Measurements from ENCODE around the gene KDSR.
A peak's percentile ranks its signal among the peaks of the same experiment; 100 is the strongest.

Gene KDSR

DNA sequence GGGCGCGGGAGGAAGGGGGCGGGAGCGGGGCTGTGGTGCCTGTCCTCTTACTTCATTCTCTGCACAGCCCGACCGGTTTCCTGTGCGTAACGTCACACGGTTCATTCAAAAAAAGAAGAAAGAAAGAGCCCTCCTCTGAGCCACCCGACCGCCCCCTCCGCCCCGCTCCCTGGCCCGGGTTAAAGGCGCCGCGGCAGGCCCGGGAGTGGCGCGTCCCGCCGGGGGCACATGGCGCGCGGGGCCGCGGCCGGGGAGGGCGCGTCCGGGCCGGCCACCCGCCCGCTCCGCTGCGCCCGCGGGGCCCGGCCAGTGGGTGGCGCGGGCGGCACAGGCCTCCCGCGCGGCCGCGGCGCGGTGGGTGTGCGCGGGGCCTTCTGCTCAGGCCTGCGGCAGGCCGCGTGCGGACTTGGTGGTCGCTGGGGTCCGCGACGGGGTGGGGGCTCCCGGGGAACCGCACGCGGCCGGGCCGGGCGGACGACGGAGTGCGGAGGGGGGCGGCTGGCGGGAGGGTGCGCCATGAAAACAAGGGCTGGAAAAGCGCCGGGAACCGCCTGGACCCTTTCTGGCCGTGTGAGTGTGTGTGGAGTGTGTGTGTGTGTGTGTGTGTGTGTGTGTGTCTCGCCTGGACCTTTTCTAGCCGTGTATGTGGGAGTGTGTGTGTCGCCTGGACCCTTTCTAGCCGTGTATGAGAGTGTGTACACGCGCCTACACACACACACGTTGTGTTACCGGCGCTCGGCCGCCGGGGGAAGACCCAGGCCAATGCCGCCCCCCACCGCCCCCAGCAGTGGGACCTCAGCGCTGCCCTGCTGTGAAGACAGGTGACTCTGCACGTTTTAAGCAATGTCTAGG lies 46.7 kb downstream of the KDSR start:
- peak; percentile 57 to 98 (median 95) for DNase-seq

DNA sequence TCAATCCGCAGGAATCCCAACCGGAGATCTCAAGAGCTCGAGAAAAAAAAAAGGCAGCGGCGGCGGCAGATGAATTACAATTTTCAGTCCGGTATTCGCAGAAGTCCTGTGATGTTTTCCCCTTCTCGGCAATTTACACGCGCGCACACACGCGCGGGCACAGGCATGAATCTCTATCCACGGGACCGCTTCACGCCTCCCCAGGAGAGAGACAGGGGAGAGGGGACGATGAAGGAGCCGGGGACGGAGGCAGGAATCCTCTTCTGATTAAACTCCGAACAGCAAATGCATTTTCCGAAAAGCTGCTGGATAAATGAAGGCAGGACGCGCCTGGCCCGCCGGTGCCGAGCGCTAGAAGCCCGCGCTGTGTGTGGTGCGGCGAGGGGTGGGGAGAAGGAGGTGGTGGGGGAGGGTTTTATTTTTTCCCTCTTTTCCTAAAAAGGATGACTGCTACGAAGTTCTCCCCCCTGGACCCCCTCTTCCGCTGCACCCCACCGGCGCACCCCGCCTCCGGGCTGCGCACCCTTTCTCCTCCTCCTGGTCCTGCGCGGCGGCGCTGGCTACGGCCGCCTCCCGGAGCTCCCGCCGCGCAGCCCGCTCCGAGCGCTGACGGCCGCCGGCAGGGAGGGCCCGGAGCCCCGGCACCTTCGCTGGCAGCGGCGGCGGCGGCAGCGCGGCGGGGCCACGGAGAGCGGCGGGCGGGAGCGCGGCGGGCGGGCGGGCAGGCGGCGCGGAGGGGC lies 47.5 kb downstream of the KDSR start, which contains the start of gene BCL2:
BCL2 (minus strand) TSS at position 387 of the 740 bp plus-strand sequence.
- DNase-seq: peak; percentile 40 to 90 (median 89)

DNA sequence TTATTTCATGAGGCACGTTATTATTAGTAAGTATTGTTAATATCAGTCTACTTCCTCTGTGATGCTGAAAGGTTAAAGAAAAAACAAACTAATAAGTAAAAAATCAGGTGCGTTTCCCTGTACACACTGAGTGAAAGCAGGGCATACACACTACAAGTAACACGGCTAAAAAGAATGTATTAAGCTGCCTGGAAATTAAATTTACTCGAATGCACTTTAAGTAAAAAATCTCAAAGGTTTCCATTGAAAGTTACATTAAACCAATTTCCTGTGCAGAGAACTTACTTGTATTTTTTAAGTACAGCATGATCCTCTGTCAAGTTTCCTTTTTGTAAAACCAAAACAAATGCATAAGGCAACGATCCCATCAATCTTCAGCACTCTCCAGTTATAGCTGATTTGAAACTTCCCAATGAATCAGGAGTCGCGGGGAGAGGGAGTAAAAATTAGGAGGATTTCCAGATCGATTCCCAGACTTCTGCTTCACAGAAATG lies 48.1 kb downstream of the KDSR start:
- no peak for DNase-seq

DNA sequence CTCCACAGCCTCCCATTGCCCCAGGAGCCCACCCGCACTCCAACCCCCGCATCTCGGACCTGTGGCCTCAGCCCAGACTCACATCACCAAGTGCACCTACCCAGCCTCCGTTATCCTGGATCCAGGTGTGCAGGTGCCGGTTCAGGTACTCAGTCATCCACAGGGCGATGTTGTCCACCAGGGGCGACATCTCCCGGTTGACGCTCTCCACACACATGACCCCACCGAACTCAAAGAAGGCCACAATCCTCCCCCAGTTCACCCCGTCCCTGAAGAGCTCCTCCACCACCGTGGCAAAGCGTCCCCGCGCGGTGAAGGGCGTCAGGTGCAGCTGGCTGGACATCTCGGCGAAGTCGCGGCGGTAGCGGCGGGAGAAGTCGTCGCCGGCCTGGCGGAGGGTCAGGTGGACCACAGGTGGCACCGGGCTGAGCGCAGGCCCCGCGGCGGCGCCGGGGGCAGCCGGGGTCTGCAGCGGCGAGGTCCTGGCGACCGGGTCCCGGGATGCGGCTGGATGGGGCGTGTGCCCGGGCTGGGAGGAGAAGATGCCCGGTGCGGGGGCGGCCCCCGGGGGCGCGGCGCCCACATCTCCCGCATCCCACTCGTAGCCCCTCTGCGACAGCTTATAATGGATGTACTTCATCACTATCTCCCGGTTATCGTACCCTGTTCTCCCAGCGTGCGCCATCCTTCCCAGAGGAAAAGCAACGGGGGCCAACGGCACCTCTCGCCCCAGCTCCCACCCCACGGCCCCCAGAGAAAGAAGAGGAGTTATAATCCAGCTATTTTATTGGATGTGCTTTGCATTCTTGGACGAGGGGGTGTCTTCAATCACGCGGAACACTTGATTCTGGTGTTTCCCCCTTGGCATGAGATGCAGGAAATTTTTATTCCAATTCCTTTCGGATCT lies 48.8 kb downstream of the KDSR start:
- peak; percentile 76 to 93 (median 89) for DNase-seq

DNA sequence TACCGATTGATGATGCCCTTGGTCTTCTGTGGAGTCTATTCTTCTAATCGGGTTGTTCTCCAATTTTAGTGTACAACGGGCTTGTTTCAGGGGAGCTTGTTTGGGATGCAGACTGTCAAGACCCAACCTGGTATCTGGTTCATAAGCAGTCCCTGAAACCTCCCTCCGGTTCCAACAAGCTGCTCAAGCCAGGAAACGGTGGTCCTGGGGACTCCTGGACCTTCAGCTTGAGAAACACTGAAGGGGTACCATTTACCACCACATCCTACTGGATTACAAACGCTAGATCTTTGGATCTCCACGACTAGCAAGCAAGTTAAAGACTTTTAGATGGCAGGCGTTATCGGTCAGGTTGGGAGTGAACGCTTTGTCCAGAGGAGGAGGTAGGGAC lies 49.5 kb downstream of the KDSR start:
- DNase-seq: no peak

DNA sequence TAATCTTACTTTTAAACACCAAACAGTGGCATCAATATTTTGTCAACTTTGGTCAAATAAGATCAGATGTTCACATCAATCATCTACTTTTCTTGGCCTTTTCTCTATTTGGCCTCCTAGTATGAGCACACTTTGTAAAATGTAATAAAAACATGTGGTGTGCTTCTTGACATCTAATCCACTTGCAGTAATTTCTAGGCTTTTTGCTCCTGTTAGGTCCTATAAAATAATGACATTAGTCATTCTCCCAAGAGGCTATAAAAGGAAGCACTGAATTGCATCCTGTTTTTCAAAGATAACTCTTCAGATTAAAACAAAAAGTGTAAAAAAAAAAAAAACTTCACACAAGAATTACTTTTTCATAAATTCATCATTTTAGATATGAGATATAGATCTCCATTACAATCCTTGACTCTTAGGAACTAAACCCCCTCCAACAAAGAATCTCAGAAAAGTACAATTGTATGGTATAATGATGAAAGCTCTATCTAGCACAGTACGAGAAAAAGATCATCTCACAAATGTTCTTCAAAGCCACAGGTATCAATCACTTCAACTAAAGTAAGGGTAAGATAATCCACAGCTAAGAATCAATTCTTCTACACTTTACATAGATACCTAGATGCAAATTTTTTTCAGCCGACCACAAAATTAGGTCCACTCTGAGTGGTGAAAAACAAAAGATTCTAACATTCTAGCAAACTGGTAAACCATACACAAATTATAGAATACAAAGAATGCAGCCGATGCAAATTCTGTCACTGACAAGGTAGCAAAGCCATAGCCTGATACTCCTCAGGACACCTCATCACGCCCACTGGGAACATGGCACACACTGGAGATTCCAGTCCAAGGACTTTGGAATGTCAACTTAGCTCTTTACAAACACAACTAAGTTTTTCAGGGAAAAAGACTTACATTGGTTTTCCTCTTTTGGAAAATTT lies 50.1 kb downstream of the KDSR start:
- peak in 1 of 3 experiments; percentile 58 for DNase-seq

DNA sequence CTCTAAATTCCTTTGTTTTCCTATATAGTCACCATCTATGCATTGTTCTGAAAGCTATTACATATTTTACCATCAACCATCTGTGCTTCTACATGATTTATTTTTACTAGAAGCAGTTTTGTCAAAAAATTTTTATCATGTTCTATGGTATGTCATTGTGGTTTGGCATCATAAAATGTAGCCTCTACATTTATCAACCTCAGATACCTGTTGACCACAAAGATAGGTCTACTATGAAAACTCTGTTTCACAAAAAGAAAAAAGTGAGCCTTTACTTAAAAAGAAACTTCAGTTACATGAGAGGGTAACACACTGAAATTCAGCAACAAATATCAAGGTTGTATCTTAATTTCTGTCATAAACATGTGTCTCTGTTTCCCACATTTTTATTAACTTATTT lies 51.1 kb downstream of the KDSR start:
- no peak for DNase-seq

DNA sequence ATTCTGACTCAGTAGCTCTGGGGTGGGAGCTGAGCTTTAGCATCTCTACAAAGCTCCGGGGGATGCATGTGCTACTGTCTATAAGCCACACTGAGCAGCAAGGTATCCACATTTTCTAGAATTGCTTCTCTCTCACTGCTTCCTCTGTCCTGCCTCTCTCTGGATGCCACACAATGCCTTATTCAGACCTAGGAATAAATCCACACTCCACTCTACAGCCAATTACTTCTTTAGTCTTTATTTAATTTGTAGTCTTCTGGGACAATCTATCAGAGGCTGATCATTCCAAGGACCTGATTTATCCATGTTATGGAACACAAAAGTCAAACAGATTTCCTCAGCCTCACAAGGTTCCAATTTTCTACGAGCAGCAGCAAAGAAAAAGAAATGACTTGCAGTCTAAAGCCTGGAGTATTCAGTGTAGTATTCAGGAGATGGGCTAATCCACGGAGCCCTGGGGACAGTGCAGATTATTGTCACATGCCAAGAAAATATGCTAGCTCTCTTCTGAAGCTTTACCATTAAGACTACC lies 51.8 kb downstream of the KDSR start:
- DNase-seq: no peak

DNA sequence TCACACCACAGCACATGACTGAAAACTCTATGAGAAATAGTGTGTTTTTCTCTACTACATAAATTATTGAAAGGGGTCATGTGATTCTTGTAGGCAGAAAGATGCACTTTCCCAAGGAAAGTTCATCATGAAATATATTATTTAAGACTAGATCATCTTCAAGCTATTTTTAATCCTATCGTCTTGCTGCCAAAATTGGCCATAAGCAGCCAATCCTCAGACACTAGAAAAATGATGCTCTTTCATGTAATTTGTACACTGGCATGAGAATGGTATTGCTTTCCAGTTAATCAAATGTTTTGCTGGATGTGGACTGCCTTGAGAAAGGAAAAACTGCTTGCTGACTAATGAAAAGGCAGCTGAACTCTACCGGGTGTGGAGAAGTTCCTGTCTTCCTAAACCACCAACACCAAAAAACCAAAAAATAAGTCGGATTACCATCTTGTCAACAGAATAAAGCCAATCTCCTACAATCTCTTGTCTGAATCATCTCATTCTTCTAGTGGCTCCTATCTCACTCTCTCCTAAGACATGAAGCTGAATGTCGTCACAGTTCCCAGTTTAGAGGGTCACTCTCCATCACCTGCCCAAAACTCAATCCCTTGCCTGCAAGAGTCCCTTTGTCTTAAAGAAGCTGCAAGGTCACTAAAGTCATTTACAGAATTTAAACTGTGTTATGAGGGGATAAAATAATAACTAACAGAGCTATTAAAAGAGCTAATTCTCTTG lies 52.8 kb downstream of the KDSR start:
- DNase-seq: no peak

DNA sequence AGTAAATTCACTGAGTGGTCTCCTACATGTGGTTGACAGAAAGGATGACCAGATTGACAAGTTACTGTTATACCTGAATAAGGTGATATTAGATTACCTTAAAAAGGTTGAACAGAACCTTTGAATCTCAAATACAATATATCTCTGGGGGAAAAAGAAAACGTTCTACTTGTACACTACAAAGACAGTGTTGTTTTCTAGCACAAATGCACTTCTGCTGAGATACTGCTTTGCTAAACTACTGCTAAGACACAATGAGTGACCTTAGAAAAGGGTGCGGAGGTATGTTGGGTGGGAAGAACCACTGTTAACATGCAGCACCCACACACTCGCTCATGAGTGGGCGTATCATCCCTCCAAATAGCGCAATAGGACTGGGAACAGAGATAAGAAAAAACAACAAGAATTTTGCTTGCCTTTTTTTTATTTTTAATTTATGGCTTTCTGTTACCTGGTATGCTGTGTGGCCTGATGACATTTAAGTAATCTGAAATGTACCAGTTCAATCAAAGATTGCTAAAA lies 53.5 kb downstream of the KDSR start:
- no peak for DNase-seq

DNA sequence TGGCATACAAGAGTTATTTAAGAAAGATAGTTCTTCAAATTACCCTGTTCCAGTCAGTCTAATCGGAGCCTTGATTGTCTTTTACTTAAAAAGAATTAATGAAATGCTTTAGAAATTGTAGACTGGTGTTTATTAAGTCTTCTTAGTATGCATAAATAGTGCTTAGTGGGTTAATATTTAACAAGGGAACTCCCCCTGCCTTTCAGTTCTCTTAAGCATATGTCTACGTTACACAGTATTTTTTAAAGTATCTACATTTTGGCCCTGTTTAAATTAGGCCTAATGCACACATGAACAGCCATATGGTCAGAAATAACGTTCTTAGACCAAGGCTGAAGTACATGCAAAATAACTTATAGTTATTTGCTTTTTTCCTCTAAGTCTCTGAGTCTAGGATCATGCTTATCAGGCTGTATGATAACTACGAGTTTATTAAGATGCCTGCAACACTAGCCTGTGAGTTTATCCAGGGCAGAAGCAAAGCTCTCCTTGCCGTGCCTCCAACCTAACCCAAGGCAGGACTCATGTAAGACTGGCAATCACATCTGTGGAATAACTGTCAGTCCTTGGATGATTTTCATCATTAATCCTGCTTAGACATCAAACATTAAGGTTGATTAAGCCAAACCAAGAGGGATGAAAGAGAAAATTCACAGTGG lies 54.1 kb downstream of the KDSR start:
- no peak for DNase-seq

DNA sequence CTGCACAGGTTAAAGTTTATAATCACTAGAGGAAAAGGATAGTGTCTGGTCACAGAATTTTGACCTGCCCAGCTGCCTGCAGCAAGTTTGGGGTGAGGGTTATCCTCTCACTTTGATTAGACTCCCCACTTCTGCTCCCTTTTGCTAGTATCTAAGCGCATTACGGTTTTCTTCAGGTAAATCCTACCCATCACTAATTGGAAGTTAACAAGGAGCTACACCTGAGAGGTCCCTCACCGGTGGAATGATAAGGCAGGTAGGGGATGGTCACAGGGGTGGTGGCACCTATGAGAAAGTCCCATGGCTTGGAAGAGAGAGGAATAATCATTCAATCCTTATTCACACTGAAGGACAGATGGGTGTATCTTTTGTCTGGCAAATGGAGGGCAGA lies 55.0 kb downstream of the KDSR start:
- DNase-seq: no peak

DNA sequence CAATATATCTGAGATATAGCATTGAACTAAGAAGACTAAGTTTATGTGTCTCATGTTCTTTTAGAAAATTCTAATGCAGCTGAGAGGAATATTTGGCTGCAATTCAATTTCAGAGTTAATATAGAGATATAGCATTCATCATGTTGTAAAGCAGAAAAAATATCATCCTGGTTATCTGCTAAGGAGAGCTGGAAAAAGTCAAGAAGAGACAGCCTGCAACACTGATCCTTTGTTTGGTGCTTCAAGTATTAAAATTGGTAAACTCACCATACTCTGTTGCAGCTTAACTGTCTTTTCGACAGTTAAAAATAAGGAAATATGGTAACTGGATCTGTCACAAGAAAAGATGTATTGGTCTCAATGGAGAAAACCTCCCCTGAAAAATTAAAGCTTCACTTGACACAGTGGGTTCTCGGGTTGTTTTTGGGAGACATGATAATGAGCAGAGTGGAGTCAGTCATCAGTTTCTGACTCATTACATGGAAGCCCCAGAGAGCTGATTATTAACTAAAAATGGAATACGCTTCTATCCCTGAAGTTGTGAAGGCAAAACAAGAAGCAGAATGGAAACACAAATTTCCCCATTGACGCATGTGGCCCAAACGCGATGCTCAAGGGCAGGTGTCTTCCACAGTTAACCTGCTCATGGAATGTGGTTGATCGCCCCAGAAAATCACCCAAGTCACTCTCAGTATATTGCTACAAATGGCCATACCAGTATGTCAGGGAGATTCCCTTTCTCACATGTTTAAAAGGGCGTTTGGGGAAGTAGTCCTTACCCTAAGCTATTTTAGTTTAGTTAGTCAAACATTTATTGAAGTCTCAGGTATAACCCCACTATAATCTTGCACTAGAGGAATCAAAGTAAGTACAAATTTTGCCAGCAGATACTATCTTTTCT lies 55.6 kb downstream of the KDSR start:
- DNase-seq: no peak

DNA sequence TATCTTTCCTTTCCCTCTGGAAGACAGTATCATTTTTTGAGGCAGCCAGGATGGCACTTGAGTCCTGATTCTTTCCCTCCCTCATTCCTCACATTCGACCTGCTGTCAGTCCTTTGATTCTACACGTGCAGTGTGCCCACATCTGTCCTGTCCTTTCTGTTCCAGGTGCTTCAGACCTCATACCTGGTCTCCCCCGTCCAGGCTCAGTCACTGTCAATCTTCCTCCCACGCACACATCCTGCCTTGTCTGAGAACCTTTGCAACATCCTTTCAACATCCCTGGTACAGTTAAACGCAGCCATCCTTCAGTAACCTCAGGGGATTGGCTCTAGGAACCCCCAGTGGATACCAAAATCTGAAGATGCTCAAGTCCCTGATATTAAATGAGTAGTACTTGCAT lies 57.6 kb downstream of the KDSR start:
- DNase-seq: no peak

DNA sequence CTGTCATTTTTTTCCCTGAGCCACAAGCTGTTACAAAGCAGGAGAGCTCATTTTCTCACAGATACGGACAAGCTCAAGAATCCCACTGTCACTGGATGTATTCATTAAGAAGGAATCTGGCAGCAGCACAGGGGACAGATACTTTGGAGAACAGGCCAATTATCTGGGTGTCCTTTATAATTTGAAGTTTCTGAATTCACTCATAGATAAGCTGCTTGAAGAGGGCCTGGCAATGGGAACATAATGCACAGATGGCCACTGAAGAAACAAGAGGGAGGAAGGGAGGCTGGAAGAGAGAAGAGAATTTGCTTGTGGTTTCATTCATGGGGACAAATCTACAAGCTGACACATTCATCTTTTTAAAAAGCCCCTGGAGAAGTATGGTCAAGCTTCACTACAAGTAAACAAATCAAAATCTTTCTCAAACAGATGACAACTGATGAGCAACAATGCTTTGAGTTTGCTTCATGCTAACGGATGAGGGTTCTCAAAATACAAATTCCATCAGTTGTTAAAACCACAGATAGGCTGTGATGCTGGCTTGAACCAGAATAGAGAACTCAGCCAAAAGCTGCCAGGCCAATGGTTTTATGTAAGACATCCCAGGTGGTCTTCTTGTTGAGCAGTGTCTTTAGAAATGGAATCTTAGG lies 59.3 kb downstream of the KDSR start:
- DNase-seq: no peak

DNA sequence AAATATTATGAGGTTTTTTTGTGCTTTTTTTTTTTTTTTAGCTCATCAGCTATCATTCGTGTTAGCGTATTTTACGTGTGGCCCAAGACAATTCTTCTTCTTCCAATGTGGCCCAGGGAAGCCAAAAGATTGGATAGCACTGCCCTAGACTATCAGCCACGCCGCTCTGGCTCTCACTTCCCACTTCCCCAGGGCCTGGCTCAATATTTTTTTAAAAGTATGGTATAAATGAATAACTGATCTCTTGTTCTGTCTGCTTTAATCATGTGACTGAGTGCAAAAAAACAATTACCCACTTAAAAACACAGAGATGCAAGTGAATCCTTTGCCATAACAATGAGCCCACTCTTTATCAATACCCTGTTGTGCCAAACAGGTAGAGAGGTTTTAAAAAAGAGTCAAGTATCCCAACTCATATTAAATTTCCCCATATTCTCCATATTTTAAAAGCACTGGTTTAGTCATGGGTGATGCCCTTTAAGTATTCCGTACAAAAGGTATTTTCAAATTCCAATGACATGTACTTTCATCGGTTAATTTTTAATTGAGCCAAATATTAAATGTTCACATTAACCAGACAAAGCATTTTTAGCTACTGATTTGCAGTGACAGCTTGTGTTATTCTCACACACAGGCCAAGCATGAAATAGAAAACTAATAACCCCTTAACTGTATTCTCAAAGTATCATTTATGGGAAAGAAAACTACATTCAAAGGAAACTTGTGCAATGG lies 60.0 kb downstream of the KDSR start:
- no peak for DNase-seq

DNA sequence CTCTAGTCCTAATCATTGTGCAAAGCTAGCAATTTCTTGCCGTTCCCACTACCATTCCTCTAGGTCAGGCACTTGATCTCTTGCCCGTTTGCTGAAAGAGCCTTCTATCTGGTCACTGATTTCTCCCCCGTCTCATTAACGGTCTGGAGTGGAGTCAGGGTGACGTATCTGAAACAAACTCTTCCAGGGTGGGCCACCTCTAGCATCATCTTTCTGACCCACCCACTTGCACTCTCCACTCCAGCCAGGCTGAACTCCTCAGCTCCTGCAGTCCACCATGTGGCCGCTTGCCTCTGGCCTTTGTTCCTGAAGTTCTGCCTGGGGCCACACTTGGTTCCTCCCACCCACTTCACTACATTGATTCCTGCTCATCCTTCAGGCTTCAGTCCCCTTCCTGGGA lies 60.8 kb downstream of the KDSR start:
- no peak for DNase-seq

DNA sequence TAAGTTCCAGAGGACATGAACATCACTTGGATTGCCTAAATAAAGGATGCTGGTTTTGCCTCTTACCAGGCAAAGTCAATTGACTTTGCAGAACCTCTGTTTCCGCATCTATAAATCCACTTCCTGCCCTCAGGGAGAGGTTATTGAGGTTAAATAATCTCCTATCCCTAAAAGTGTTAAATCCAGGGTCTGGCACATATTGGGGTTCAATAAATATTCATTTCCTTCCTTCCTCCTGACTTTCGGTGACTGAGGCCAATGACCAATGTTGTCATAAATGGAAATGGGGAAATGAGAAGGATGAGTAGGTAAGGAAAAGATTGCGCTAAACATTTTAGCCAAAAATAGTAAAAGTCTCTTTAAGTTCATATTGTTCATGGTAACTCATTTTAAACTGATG lies 63.5 kb downstream of the KDSR start:
- DNase-seq: no peak
